HUES64 (cell line): ENCODE measurements around the gene DCTN5. TPM values are rescaled to one million over a fixed set of nuclear protein-coding genes. Genes with fewer than 3 reads are reported as not detected.
"Not testable (repeated sequence)": the region's sequence is repeated elsewhere in the genome, so short reads cannot be mapped to it uniquely, and the experiment has no call there.

Source experiments
- H3K27ac ChIP-seq: 2 replicates; pipeline ENCODE4 v1.7.0; 2013; ENCODE audit warnings: low read depth, low read length, inconsistent platforms
- H3K27me3 ChIP-seq: 2 replicates; pipeline ENCODE4 v1.6.1; 2013; ENCODE audit warnings: mild to moderate bottlenecking, low read length; ENCODE audit not compliant: insufficient read depth
- H3K36me3 ChIP-seq: 2 replicates; pipeline ENCODE4 v1.6.1; 2013; ENCODE audit warnings: mild to moderate bottlenecking, low read length; ENCODE audit not compliant: insufficient read depth
- H3K4me1 ChIP-seq: 2 replicates; pipeline ENCODE4 v1.6.1; 2013; ENCODE audit warnings: mild to moderate bottlenecking, low read length, moderate library complexity; ENCODE audit not compliant: insufficient read depth
- H3K4me3 ChIP-seq: 2 replicates; pipeline ENCODE4 v1.5.1; 2013; ENCODE audit warnings: mild to moderate bottlenecking, low read length, moderate library complexity
- H3K9ac ChIP-seq: 2 replicates; pipeline ENCODE4 v1.6.1; 2013; ENCODE audit warnings: mild to moderate bottlenecking, low read depth, low read length
- H3K9me3 ChIP-seq: 2 replicates; pipeline ENCODE4 v1.6.1; 2013; ENCODE audit warnings: low read depth, low read length; ENCODE audit not compliant: insufficient read depth
- WGBS: fragments of 150-250, 120-280 bp; methylation state at CpG from one replicate; pipeline ENCODE4 v1.1.7; 2013; ENCODE audit warnings: missing lambda C conversion rate; 5-methylcytosine and 5-hydroxymethylcytosine counted together
- polyA plus RNA-seq, 2 experiments: library from polyadenylated mRNA; stranded (reverse); fragments of 50-300 nt; gene quantifications; one replicate each; pipeline ENCODE4 v1.2.3, GENCODE V29; 2013

Gene DCTN5
- 57.4 TPM for polyA plus RNA-seq (2013, experiment 1 of 2)
- 48.9 TPM for polyA plus RNA-seq (2013, experiment 2 of 2)

DNA sequence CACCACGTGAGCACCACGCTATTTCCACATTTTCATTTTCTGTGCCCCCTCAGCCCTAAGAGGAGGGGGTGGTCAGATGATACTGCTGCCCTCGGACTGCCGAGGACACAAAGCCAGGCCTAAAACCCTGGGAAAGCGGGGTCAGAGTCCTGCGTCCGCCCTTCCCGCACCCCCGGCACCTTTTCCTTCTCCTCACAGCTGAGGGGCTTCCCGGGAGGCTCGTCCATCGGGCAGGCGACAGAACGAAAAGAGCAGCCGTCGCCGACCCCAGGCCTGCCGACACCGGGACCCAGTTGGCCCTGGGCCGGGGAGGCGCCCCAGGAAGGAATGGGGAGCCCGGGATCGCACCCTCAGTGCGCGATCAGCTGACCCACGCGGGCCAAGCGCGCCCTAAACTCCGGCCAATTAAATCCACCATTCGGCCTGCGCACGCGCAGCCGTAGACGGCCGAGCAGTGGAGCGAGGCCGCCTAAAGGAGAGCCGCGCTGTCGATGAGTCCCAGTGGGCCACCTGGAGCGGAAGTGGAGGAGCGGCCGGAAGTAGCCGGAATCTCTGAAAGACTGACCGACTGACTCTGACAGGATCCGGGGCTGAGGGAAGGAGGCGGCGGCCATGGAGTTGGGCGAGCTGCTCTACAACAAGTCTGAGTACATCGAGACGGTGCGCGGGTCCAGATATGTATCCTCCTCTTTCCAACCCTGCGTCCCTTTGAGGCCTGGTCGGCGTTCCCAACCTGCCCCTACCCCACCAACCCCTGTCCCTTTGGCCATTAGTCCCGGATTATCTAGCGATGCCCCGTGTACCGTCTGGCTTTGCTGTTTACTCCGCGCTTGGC, at the start of gene DCTN5, which contains the start of gene PALB2:
TSS of gene DCTN5 (plus strand) at position 536 of the 835 bp plus-strand sequence. CDS start at position 613, 77 bp downstream.
TSS of gene PALB2 (minus strand) at position 380 of the 835 bp plus-strand sequence. CDS start at position 227, 153 bp downstream.
- under 1% methylated on average over 64 of the region's 64 CpGs for WGBS
- peak within 1 kb of the TSS; percentile 93 for H3K9ac ChIP-seq
- H3K27ac ChIP-seq: peak within 1 kb of the TSS; percentile 91
- H3K4me3 ChIP-seq: peak within 1 kb of the TSS; percentile 87
- no peaks in the 10 kb centered on the region for H3K27me3 ChIP-seq
- peaks cover 49% of the 10 kb centered on the region for H3K36me3 ChIP-seq
- H3K4me1 ChIP-seq: no peaks in the 10 kb centered on the region; the same call in 1 of the 2 replicates
- H3K9me3 ChIP-seq: no peaks in the 10 kb centered on the region

DNA sequence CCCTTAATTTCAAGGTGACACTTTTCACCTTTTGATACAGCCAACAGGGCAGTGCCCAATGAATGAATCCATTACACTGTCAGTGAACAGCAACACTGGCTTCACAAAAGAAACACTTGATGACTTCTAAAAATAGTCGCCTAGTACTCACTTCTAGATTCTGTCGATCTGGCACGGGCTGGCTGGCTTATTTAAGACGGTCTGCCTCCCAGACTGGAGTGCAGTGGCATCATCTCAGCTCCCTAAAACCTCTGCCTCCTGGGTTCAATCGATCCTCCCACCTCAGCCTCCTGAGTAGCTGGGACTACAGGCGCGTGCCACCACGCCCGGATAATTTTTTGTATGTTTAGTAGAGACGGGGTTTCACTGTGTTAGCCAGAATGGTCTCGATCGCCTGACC, 47.1 kb upstream of the DCTN5 start:
- 95% methylated on average over 12 of the region's 12 CpGs for WGBS
- Histone ChIP-seq H3K4me3 (0 out of 2 replicates have a peak overlapping the region, but pooled peaks have one; percentile 88), H3K9ac (no peak overlapping the region), H3K9me3 (no peaks in the 10 kb centered on the region), H3K27ac (no peak overlapping the region), H3K27me3 (no peaks in the 10 kb centered on the region), H3K36me3 (peaks cover 48% of the 10 kb centered on the region), H3K4me1 (peaks cover 8% of the 10 kb centered on the region)

DNA sequence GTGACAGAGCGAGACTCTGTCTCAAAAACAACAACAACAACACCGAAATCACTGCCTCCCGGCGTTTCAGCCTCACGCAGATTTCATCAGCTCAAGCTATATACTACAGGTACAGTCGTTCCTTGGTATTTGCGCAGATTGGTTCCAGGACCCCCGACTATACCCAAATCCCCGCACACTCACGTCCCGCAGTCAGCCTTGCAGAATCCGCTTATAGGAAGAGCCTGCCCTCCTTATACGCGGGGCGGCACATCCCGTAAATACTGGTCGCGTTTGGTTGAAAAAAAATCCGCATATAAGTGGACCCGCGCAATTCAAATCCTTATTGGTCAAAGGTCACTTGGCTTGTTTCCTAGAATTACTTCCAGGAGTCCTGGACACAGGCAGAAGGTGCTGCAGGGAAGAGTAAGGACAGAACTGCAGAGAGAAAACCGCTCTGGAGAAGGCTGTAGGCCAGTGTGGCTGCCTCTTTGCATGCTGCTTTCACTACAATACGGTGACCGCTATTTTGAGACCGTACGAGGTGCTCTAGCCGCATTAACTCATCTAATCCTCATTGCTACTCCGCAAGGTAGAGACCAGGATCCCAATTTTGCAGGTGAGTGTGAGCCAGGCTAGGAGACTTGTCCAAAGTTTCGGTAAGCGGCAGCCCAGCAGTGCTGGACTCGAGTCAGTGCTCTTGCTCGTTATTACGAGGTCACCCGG, 45.9 kb upstream of the DCTN5 start:
- Histone ChIP-seq H3K9me3 (no peaks in the 10 kb centered on the region), H3K4me3 (peak overlapping the region; percentile 88), H3K27ac (peak overlapping the region; percentile 83), H3K4me1 (peaks cover 10% of the 10 kb centered on the region), H3K9ac (peak overlapping the region; percentile 93), H3K27me3 (no peaks in the 10 kb centered on the region), H3K36me3 (peaks cover 36% of the 10 kb centered on the region)
- WGBS: 18% methylated on average over 34 of the region's 34 CpGs

DNA sequence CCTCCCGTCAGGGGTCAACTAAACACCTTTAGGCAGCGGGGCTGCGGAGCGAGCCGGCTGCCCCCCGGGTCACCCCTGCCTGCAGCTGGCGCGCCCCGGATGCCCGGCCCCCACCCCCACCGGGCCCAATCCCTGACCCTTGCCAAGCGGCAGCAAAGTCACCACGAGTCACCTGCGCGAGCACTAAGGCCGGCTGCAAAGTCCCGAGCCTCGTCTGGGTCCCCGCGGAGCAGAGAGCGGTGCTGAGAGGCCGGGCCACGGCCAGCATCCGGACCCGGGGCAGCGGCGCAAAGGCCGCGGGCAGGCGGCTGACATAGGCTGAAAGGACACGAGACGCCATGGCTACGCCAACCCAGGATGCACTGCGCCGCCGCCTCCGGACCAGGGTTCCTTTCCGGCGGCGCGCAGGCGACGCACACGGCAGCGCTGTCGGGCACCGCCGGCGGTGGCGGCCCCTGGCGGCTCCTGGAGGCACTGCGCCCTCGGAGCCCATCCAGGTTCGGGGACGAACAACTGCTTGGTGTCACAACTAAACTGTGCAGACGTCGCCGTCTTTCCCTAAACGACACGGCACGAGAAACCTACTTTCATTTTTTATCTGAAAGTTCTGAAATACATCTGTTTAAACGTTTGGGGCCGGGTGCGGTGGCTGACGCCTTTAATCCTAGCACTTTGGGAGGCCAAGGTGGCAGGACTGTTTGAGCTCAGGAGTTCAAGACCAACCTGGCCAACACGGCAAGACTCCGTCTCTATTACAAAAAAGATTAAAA, 45.1 kb upstream of the DCTN5 start, which contains the start of gene NDUFAB1:
TSS of gene NDUFAB1 (minus strand) at position 366 of the 770 bp plus-strand sequence. CDS start at position 340, 26 bp downstream.
- Histone ChIP-seq H3K36me3 (peaks cover 31% of the 10 kb centered on the region), H3K9ac (peak within 1 kb of the TSS; percentile 93), H3K27ac (peak within 1 kb of the TSS; percentile 83), H3K9me3 (no peaks in the 10 kb centered on the region), H3K4me1 (peaks cover 14% of the 10 kb centered on the region), H3K27me3 (no peaks in the 10 kb centered on the region), H3K4me3 (peak within 1 kb of the TSS; percentile 88)
- whole genome bisulfite sequencing: 2% methylated on average over 65 of the region's 67 CpGs

DNA sequence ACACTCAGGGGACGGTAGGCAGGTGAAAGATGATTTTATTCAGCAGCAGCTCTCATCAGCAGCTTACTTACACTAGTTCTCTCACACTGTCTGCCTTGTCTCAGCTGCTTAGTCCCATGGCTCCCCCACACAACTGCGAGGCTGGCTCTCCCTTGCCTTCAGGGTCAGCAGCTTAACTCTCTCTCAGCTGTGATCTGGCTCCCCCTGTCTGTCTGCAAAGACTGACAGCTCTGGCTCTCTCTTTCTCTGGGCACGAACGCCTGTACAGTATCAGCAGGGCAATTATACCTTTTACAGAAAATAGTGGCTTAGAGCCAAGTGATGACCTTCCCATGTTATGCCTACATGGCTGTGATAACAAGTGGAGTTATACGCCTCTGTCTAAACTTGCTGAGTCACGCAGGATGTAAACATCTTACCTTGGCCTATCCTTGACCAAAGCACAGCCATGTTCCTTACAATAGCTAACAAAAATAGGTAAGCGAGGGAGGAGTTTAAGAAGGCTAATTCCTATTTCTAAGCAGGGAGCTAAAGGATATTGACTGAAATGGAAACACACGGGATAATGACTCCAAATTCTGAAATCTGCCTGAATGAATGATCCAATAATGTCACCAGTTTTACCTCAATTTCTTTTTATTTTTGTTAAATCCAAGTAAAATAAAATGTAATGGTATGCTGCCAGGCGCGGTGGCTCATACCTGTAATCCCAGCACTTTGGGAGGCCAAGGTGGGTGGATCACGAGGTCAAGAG, 44.1 kb upstream of the DCTN5 start:
- Histone ChIP-seq H3K4me1 (peaks cover 14% of the 10 kb centered on the region), H3K27me3 (no peaks in the 10 kb centered on the region), H3K27ac (peak overlapping the region; percentile 57; the same call in 1 of the 2 replicates), H3K36me3 (peaks cover 30% of the 10 kb centered on the region), H3K4me3 (no peak overlapping the region), H3K9me3 (no peaks in the 10 kb centered on the region), H3K9ac (no peak overlapping the region)
- 89% methylated on average over 11 of the region's 11 CpGs for WGBS

DNA sequence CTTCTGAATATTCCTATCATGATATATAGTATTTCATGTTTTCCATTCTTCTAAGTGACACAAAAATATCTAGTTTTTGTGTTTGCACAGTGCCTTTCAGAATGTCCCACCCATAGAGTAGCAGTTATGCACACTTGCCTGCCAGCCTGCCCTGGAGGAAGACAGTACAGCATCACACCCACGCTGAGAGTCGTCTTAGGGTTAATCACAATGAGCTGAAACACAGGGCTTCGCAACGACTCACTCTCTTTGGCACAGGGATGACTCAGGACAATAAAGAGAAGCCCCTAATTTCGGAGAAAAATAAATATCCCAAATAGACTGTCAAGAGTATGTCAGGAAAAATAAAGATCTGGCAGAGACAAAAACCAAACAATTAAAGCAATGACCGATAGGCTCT, 33.5 kb upstream of the DCTN5 start:
- Histone ChIP-seq H3K9me3 (no peaks in the 10 kb centered on the region), H3K9ac (no peak overlapping the region), H3K4me1 (no peaks in the 10 kb centered on the region), H3K36me3 (peaks cover 71% of the 10 kb centered on the region), H3K27me3 (no peaks in the 10 kb centered on the region), H3K4me3 (no peak overlapping the region), H3K27ac (no peak overlapping the region)
- 91% methylated on average over 6 of the region's 6 CpGs for WGBS

DNA sequence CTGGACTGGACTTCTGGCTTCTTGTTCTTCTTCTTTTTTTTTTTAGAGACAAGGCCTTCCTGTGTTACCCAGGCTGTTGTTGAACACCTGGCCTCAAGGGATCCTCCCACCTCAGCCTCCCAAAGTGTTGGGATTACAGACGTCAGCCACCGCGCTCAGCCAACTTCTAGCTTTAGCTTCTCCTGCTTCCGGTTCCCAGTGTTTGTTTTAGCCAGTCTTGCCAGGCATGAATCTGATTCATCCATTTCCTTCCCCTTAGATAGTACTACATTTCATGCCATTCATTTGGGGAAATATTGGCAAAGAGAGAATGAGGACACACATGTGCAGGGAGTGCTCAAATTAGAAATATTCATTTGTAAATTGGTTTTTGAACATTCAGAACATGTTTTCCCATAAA, 33.1 kb upstream of the DCTN5 start:
- H3K9me3 ChIP-seq: no peaks in the 10 kb centered on the region
- no peaks in the 10 kb centered on the region for H3K4me1 ChIP-seq
- H3K27me3 ChIP-seq: no peaks in the 10 kb centered on the region
- no peak overlapping the region for H3K27ac ChIP-seq
- WGBS: 90% methylated on average over 4 of the region's 4 CpGs
- H3K4me3 ChIP-seq: no peak overlapping the region
- H3K9ac ChIP-seq: no peak overlapping the region
- H3K36me3 ChIP-seq: peaks cover 71% of the 10 kb centered on the region

DNA sequence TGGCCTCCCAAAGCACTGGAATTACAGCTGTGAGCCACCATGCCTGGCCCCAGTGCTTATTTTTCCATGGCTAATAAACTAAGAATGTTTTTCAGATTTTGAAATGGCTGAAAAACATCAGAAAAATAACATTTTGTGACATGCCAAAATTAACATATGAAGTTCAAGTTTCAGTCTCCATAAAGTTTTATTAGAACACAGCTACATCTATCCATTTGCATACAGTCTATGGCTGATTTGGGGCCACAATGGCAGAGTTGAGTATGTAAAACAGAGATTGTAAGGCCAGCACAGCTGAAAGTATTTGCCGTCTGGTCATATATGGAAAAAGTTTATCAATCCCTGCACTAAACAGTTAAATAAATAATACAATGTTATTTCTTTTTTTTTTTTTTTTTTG, 31.3 kb upstream of the DCTN5 start:
- Histone ChIP-seq H3K4me1 (no peaks in the 10 kb centered on the region), H3K9me3 (no peaks in the 10 kb centered on the region), H3K27me3 (no peaks in the 10 kb centered on the region), H3K36me3 (peaks cover 69% of the 10 kb centered on the region), H3K27ac (no peak overlapping the region), H3K9ac (no peak overlapping the region), H3K4me3 (no peak overlapping the region)
- WGBS: no CpG with 5 or more reads among the region's 1 CpG

DNA sequence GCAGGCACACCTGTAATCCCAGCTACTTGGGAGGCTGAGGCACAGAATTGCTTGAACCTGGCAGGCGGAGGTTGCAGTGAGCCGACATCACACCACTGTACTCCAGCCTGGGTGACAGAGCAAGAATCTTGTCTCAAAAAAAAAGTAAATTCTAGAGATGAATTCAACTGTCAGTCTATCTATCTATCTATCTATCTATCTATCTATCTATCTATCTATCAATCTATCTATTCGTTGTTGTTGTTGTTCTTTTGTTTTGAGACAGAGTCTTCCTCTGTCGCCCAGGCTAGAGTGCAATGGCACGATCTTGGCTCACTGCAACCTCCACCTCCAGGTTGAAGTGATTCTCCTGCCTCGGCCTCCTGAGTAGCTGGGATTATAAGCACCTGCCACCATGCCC, 30.4 kb upstream of the DCTN5 start:
- H3K4me1 ChIP-seq, H3K9me3 ChIP-seq, H3K27ac ChIP-seq, H3K9ac ChIP-seq, H3K4me3 ChIP-seq, H3K27me3 ChIP-seq: not testable (repeated sequence)
- WGBS: 99% methylated on average over 6 of the region's 6 CpGs
- H3K36me3 ChIP-seq: peaks cover 65% of the 10 kb centered on the region

DNA sequence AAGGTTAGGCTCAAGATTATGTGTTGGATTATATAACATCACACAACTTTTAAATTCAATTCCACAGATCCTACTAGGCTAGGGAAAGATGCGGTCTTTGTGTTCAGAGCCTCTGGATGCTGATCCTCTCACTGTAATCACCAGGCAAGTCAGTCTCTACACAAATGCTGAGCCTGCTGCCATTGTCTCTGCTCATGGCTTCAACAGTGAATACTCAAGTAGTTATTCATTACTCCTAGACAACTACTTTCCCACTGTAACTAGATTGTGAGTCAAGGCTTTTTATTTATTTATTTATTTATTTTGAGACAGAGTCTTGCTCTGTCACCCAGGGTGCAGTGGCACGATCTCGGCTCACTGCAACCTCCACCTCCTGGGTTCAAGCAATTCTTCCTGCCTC, 29.3 kb upstream of the DCTN5 start:
- Histone ChIP-seq H3K9me3 (no peaks in the 10 kb centered on the region), H3K27ac (no peak overlapping the region), H3K4me3 (no peak overlapping the region), H3K9ac (no peak overlapping the region), H3K36me3 (peaks cover 68% of the 10 kb centered on the region), H3K4me1 (no peaks in the 10 kb centered on the region), H3K27me3 (no peaks in the 10 kb centered on the region)
- WGBS: 100% methylated on average over 3 of the region's 3 CpGs
